ENCODE data around the gene BTBD6.

Gene BTBD6

GRCh38 chr14:105211758-105212089 is 36.6 kb upstream of the BTBD6 start:
- DNase-seq: no peak

- no peak for DNase-seq
Observed at GRCh38 chr14:105212541-105213300, 35.6 kb upstream of the BTBD6 start.

GRCh38 chr14:105213361-105213760 is 35.0 kb upstream of the BTBD6 start:
- DNase-seq: no peak

GRCh38 chr14:105214324-105214915 is 33.9 kb upstream of the BTBD6 start:
- no peak for DNase-seq

GRCh38 chr14:105215602-105216001 is 32.7 kb upstream of the BTBD6 start:
- no peak for DNase-seq

GRCh38 chr14:105216490-105217247 is 31.7 kb upstream of the BTBD6 start:
- no peak for DNase-seq

- DNase-seq: no peak
Observed at GRCh38 chr14:105217774-105218173, 30.6 kb upstream of the BTBD6 start.

GRCh38 chr14:105218611-105219010 is 29.7 kb upstream of the BTBD6 start:
- no peak for DNase-seq

GRCh38 chr14:105219043-105219612 is 29.2 kb upstream of the BTBD6 start:
- DNase-seq: no peak

- no peak for DNase-seq
Observed at GRCh38 chr14:105219753-105220152, 28.6 kb upstream of the BTBD6 start.

- no peak for DNase-seq
Observed at GRCh38 chr14:105220699-105221597, 27.4 kb upstream of the BTBD6 start.

GRCh38 chr14:105221598-105222178 is 26.6 kb upstream of the BTBD6 start:
- no peak for DNase-seq

- DNase-seq: no peak
Observed at GRCh38 chr14:105223260-105223659, 25.1 kb upstream of the BTBD6 start.

- no peak for DNase-seq
Observed at GRCh38 chr14:105223770-105224544, 24.4 kb upstream of the BTBD6 start.

GRCh38 chr14:105224845-105225570 is 23.3 kb upstream of the BTBD6 start:
- no peak for DNase-seq

- no peak for DNase-seq
Observed at GRCh38 chr14:105226198-105226597, 22.1 kb upstream of the BTBD6 start.

GRCh38 chr14:105227346-105227745 is 21.0 kb upstream of the BTBD6 start:
- DNase-seq: no peak

GRCh38 chr14:105228562-105228961 is 19.8 kb upstream of the BTBD6 start:
- DNase-seq: no peak

- DNase-seq: no peak
Observed at GRCh38 chr14:105229099-105229655, 19.2 kb upstream of the BTBD6 start.

Measured in fibroblast of skin of back (primary cell).